Ovary (tissue), 3 donors: Measurements from ENCODE around the gene RPL5.

ENCODE experiments used
- POLR2A ChIP-seq: fragments of 450-650 bp; IDR thresholded peaks from one replicate; pipeline ENCODE4 v1.6.1; 2017; ENCODE audit warnings: antibody characterized with exemption, mild to moderate bottlenecking, moderate library complexity
- TF ChIP-seq, protein P1 (sequence below), 3 donors: fragments of 450-650 bp in 2 of 3; fragments of 200-600 bp in 1 of 3; IDR thresholded peaks; one replicate each; pipeline versions ENCODE4 v1.5.1 to v1.8.0; 2016 to 2022; ENCODE audit warnings: antibody characterized with exemption in 3 of 3, mild to moderate bottlenecking in 1 of 3
- donor health status: DM: no; HTN: no; CAD: no.

DNA sequence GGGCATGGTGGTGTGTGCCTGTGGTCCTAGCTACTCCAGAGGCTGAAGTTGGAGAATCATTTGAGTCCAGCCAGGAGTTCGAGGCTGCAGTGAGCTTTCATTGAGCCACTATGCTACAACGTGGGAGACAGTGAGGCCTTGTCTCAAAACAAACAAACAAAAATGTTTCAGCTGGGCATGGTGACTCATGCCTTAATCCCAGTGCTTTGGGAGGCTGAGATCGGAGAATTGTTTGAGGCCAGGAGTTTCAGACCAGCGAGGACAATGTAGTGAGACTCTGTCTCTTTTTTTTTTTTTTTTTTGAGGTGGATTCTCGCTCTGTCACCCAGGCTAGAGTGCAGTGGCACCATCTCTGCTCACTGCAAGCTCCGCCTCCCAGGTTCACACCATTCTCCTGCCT is 5.0 kb upstream of the RPL5 start:
- TF ChIP-seq, protein P1, sequence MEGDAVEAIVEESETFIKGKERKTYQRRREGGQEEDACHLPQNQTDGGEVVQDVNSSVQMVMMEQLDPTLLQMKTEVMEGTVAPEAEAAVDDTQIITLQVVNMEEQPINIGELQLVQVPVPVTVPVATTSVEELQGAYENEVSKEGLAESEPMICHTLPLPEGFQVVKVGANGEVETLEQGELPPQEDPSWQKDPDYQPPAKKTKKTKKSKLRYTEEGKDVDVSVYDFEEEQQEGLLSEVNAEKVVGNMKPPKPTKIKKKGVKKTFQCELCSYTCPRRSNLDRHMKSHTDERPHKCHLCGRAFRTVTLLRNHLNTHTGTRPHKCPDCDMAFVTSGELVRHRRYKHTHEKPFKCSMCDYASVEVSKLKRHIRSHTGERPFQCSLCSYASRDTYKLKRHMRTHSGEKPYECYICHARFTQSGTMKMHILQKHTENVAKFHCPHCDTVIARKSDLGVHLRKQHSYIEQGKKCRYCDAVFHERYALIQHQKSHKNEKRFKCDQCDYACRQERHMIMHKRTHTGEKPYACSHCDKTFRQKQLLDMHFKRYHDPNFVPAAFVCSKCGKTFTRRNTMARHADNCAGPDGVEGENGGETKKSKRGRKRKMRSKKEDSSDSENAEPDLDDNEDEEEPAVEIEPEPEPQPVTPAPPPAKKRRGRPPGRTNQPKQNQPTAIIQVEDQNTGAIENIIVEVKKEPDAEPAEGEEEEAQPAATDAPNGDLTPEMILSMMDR (IDR thresholded peaks at IDR 0.05) = no peak
- no peak for TF ChIP-seq POLR2A
